ENCODE data around the gene STK25. TPM values are rescaled to one million over a fixed set of nuclear protein-coding genes. Genes with fewer than 3 reads are reported as not detected.
A peak's percentile ranks its signal among the peaks of the same experiment; 100 is the strongest.
"Not testable (repeated sequence)": the region's sequence is repeated elsewhere in the genome, so short reads cannot be mapped to it uniquely, and the experiment has no call there.

Gene STK25
- total RNA-seq, 1 donor from 2014 or later = 119 TPM

GRCh38 chr2:241509155-241509784 is 886 bp upstream of the STK25 start:
- DNase-seq (ENCODE audit: low spot score) = no peak

- peak; percentile 40 for DNase-seq (ENCODE audit: low spot score)
Measured at GRCh38 chr2:241507430-241508239, 749 bp downstream of the STK25 start.

- no peak for DNase-seq (ENCODE audit: low spot score)
Measured at GRCh38 chr2:241506793-241507429, 1.5 kb downstream of the STK25 start.

GRCh38 chr2:241506317-241506716 is 2.1 kb downstream of the STK25 start:
- DNase-seq (ENCODE audit: low spot score) = not testable (repeated sequence)

GRCh38 chr2:241505781-241506201 is 2.6 kb downstream of the STK25 start:
- DNase-seq (ENCODE audit: low spot score) = no peak

- DNase-seq (ENCODE audit: low spot score) = no peak
Measured at GRCh38 chr2:241505086-241505780, 3.2 kb downstream of the STK25 start.

GRCh38 chr2:241503776-241504392 is 4.5 kb downstream of the STK25 start:
- DNase-seq (ENCODE audit: low spot score) = no peak

- no peak for DNase-seq (ENCODE audit: low spot score)
Measured at GRCh38 chr2:241502281-241502680, 6.1 kb downstream of the STK25 start.

- no peak for DNase-seq (ENCODE audit: low spot score)
Measured at GRCh38 chr2:241501551-241501950, 6.8 kb downstream of the STK25 start.

- no peak for DNase-seq (ENCODE audit: low spot score)
Measured at GRCh38 chr2:241501099-241501541, 7.3 kb downstream of the STK25 start.

- DNase-seq (ENCODE audit: low spot score) = no peak
Measured at GRCh38 chr2:241500431-241500975, 7.9 kb downstream of the STK25 start.

GRCh38 chr2:241500016-241500415 is 8.4 kb downstream of the STK25 start:
- DNase-seq (ENCODE audit: low spot score) = no peak

GRCh38 chr2:241499146-241499965 is 9.0 kb downstream of the STK25 start:
- DNase-seq (ENCODE audit: low spot score) = no peak

GRCh38 chr2:241498115-241499070 is 10.0 kb downstream of the STK25 start:
- no peak for DNase-seq (ENCODE audit: low spot score)

- no peak for DNase-seq (ENCODE audit: low spot score)
Measured at GRCh38 chr2:241496904-241497877, 11.2 kb downstream of the STK25 start.

- DNase-seq (ENCODE audit: low spot score) = no peak
Measured at GRCh38 chr2:241496003-241496707, 12.2 kb downstream of the STK25 start.

Measured in umbilical cord (tissue), 2 donors.